GM08714 (cell line): ENCODE results near the gene TDRD10.

ENCODE experiments used
- H3K4me3 ChIP-seq: fragments of 200-500 bp; sonication (Bioruptor generic); 2 replicates; pipeline ENCODE4 v1.5.1; 2014; ENCODE audit warnings: mild to moderate bottlenecking, low read length, inconsistent platforms
- ZNF274 ChIP-seq: IDR thresholded peaks from 2 replicates; pipeline ENCODE4 v1.6.1; 2012; ENCODE audit warnings: mild to moderate bottlenecking, low read depth, low read length

Gene TDRD10

DNA sequence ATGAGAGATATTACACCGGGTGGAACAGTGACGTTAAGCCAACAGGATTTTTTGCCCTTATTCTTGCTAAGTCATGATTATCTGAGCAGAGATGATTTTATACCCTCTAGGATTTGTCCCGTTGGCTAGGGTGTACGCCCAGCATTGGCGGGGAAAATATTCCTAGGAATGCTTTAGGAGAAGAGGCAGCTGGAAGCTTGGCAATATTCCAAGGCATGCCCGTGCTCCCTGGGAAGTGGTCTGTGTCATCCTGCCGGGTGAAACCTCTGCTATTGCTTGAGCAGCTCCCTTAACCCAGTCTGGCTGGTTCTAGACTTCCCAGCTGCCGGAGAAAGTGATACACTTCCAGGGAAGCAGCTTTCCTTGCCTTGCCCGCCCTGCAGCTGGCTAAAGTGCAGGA lies 81.8 kb downstream of the TDRD10 start:
- no peak overlapping the region for H3K4me3 ChIP-seq
- no peak for TF ChIP-seq ZNF274

DNA sequence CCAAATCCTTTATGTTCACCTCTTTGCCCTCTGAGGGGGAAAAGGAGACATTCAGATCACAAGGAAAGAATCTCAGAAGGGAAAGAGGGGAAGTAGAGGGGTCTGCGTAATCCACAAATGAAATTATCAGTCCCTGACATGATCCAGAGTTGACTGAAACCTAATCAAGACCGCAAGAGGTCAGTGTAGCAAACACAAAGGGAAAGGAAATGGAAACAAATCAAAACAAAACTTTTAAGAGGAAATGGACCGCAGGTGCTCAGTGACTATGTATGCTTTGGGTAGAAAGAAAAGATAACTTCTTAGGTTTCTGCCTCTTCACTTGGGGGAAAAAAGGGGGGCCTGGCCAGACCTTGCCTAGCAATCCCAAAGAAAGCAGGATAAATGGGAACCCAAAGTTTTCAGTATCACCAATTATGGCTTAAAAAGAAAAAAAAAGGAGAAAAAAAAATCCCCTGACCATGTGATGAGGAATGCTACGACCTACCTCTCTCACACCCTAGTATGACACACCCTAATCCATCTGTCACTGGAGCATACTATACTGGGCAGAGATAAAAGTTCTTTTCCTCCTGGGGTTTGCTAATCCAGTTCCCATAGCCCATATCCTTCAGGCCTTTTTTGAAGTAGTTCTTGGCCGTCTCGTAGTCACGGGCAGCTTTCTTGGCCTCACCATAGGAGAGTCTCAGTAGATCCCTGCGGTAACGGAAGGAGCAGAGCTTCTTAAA lies 82.4 kb downstream of the TDRD10 start:
- no peak for TF ChIP-seq ZNF274
- no peak overlapping the region for H3K4me3 ChIP-seq

DNA sequence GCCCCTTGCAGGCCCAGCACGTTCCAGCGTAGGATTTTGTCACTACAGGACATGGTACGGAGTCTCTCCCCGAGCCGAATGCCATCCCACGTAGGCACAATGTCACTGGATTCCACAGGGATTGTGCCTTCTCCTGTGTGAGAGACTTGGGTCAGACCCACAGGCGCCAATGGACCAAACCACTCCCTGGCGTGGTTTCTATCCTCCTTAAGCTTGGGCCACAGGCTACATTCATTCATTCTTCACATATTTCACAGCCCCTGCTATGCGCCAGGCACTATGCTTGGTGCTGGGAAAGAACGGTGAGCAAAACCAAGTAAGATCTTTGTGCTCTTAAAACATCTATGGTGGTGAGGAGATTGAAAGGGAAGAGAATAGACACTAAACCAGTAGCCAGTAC lies 84.2 kb downstream of the TDRD10 start:
- H3K4me3 ChIP-seq: no peak overlapping the region
- TF ChIP-seq ZNF274: no peak

DNA sequence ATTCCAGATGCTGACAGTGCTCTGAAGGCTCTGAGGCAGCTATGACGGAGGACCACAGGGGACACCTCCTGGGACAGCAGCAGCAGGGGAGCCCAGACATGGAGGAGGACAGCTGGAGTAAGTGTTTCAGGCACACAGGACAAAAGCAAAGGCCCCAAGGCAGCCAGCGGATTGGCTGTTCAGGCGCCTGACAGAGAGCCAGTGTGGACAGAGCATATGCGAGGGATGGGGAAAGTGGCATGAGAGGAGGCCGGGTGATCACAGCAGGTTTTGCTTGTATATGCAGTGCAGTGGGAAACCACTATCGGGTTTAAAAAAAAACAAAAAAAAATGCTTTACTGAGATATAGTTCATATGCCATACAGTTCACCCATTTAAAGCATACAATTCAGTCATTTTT lies 84.6 kb downstream of the TDRD10 start:
- H3K4me3 ChIP-seq: no peak overlapping the region
- TF ChIP-seq ZNF274: no peak

DNA sequence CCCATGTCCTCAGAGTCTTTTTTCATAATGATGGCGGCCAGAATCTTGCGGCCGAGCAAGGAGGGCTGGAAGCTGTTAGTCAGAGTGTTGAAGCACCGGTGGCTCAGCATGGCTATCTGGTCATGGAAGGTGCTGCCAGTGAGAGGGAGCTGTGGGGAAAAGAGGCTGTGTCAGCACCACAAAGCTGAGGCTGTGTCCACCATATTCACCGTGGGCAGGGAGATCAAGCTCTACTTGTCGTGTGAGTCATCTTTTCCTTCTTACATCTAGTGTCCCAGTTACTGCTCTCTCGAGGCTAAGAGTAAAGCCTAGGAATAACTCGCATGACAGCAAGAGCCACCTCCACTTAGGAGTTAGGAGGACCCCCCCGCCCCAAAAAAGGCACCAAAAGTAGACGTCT lies 87.8 kb downstream of the TDRD10 start:
- no peak overlapping the region for H3K4me3 ChIP-seq
- no peak for TF ChIP-seq ZNF274

DNA sequence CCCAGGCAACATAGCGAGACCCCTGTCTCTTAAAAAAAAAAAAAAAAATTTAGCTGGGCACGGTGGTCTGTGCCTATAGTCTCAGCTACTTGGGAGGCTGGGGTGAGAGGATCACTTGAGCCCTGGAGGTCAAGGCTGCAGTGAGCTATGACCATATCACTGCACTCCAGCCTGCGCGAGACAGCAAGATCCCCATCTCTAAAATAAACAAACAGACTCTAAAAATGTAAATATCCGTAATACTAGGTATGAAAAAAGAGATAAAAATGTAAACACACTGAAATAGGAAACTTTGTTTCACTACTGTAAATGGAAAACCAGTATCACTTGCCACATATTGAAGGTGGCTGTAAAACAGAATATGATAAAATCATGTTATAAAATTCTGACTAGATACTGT lies 88.7 kb downstream of the TDRD10 start:
- TF ChIP-seq ZNF274: no peak
- no peak overlapping the region for H3K4me3 ChIP-seq

DNA sequence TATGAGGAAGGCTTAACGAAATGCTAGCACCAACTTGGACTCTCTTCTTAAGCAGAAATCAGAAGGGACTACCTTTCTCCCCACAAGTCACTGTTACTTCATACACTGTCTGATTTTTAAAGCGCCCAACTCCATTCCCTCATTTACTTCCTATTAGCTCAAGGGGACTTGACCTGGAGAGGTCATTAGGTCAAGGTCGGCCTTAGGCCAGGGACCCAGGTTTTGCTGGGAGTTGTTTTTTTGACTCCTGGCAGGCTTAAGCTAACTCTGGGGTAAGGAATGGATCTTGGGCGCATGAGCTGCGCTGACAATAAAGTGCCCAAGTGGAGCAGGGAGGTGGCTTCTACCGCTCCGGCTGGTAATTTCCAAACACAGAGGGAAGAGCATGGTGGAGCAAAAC lies 89.2 kb downstream of the TDRD10 start:
- TF ChIP-seq ZNF274: no peak
- H3K4me3 ChIP-seq: no peak overlapping the region

DNA sequence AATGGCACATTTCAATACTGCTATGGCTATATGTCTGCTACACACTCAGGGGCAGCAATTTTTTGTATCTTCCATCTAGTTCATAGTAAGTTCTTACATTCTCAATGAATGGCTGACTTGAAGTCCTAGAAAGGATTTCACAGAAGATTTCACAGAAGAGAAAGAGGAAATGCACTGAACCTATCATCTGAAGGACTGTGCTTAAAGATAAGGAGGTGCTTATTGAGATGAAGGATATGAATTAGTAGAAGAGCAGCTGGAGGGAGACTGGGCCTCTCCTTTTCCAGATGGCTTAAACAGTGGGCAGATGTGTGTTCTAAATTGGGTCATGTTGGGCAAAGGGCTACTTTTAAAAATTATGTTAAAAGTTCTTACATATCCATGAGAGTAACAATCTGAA lies 91.4 kb downstream of the TDRD10 start:
- no peak overlapping the region for H3K4me3 ChIP-seq
- TF ChIP-seq ZNF274: no peak

DNA sequence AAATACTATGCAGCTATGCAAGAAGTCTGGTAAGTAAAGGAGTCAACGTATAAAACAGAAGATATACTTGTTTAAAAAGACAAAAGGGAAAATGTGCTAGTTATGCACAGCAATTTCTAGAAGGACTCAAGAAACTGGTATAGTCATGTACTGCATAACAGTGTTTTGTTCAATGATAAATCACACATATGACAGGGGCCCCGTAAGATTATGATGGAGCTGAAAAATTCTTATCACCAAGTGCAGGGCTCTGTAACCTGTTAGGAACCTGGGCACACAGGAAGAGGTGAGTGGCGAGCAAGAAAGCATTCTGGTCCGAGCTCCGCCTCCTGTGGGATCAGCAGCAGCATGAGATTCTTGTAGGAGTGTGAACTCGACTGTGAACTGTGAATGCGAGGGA lies 92.8 kb downstream of the TDRD10 start:
- no peak for TF ChIP-seq ZNF274
- no peak overlapping the region for H3K4me3 ChIP-seq

DNA sequence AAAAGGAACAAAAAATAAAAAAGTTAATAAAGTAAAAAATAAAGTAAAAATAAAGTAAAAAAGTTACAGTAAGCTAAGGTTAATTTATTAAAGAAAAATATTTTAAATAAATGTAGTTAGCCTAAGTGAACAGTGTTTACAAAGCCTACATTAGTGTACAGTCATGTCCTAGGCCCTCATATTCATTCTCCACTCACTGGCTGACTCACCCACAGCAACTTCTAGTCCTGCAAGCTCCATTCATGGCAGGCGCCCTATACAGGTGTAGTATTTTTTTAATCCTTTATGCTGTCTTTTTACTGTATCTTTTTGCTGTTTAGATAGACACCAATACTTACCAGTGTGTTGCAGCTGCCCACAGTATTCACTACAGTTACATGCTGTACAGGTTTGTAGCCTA lies 93.6 kb downstream of the TDRD10 start:
- no peak overlapping the region for H3K4me3 ChIP-seq

More for the DNA sequence above, 93.6 kb downstream of the TDRD10 start:
- no peak for TF ChIP-seq ZNF274
